Measurements from ENCODE around the gene FHIT. TPM values are rescaled to one million over a fixed set of nuclear protein-coding genes. Genes with fewer than 3 reads are reported as not detected.
"Not testable (repeated sequence)": the region's sequence is repeated elsewhere in the genome, so short reads cannot be mapped to it uniquely, and the experiment has no call there.

Gene FHIT
- total RNA-seq, 4 donors from 2014 or later, result 3.2 to 10.9 (median 6.4) TPM

DNA sequence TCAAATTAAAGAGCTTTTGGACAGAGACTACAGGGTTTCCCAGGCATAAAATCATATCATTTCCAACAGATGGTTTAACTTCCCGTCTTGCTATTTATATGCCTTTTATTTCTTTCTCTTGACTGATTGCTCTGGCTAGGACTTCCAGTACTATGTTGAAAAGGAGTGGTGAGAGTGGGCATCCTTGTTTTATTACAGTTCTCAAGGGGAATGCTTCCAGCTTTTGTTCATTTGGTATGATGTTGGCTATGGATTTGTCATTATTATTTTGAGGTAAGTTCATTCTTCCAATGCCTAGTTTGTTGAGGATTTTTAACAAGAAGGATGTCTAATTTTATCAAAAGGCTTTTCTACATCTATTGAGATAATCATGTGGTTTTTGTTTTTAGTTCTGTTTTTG, 1304.9 kb downstream of the FHIT start:
- ATAC-seq (ENCODE audit: low FRiP score) (no peak), DNase-seq (ENCODE audit: low spot score) (no peak)
- TF ChIP-seq, protein P1, sequence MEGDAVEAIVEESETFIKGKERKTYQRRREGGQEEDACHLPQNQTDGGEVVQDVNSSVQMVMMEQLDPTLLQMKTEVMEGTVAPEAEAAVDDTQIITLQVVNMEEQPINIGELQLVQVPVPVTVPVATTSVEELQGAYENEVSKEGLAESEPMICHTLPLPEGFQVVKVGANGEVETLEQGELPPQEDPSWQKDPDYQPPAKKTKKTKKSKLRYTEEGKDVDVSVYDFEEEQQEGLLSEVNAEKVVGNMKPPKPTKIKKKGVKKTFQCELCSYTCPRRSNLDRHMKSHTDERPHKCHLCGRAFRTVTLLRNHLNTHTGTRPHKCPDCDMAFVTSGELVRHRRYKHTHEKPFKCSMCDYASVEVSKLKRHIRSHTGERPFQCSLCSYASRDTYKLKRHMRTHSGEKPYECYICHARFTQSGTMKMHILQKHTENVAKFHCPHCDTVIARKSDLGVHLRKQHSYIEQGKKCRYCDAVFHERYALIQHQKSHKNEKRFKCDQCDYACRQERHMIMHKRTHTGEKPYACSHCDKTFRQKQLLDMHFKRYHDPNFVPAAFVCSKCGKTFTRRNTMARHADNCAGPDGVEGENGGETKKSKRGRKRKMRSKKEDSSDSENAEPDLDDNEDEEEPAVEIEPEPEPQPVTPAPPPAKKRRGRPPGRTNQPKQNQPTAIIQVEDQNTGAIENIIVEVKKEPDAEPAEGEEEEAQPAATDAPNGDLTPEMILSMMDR (IDR thresholded peaks at IDR 0.05), result no peak

DNA sequence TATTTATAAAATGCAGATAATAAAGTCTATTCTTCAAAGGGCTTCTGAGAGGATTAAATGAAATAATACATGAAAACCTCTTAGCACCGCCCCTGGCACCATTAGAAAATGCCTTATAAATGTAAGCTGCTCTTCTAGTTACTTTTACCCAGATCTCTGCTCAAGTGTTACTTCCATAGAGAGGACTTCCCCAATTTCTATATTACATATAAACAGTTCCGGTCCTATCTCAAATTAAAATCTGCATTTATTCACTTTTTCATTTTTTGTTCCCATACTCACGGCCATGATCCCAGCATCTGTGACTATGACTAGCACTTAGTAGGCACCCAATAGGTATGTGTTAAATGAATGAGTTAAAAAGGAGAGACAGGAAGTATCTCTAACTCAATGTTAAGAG, 1310.5 kb downstream of the FHIT start:
- TF ChIP-seq, protein P1 (IDR thresholded peaks at IDR 0.05), result no peak
- ATAC-seq (ENCODE audit: low FRiP score) (no peak), DNase-seq (ENCODE audit: low spot score) (no peak)

DNA sequence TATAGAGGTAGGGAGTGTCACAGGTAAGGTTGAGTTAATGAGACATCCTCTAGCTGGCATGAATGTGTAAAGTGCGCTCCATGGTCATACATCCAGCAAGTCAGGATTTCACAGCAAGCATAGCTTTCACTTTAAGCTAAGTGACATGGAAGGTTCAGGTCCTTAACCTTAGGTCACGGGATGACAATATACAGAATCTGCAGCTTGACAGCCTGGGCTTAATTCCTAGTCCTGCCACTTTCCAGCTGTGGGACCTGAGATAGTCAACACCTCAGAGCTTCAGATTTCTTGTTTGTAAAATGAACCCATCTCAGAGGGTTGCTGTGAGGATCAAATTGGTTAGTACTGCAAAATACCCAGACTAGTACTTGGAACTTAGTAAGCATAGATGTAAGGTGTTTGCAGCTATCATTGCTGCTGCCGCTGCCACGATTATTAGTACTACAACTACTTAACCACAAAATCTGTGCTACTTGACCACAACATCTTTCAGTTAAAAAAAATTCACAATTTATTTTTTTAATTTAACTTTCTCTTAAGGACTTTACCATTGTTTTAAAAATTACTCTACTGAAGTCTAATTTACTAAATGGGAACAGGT, 1311.3 kb downstream of the FHIT start:
- ATAC-seq (ENCODE audit: low FRiP score), result no peak
- TF ChIP-seq, protein P1 (IDR thresholded peaks at IDR 0.05), result no peak
- DNase-seq (ENCODE audit: low spot score), result no peak

DNA sequence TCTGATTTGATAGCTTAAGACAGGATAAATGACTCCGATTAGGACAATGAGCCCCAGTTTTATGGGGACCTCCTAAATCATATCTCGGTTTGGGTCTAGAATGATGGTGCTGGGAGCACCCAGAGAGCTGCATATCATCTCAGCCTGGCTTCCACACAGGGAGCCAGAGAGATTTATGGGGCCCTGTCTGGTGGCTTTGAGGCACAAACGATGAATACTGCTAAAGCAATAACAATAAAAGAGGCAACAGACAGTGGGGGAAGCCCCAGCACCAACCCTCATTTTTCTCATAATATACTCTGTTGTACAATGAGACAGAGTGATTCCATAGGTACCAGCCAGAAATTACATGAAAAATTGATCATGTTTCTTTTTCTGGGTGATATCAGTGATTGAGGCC, 1312.4 kb downstream of the FHIT start:
- TF ChIP-seq, protein P1 (IDR thresholded peaks at IDR 0.05), result no peak
- no peak for DNase-seq (ENCODE audit: low spot score)

DNA sequence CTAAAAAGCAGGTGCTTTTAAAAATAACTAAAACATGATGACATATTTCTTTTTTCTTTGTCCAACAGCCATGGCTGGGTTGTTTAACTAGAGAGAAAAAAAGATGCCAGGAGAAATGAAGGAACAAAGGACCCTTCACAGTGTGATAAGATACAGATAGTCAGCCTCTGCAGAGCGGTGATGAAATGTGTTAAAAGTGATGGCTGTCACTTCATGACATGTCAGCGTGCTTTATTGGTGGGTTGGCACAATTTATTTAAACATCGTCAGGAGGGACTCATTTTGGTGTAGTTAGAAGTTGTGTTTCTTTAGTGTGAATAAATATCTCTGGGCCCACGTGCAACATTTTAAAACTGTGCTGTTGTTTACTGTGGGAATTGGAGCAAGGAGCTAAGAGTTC, 1314.1 kb downstream of the FHIT start:
- DNase-seq (ENCODE audit: low spot score), result no peak
- TF ChIP-seq, protein P1 (IDR thresholded peaks at IDR 0.05), result no peak
- no peak for ATAC-seq (ENCODE audit: low FRiP score)

More for the DNA sequence above, 1312.4 kb downstream of the FHIT start:
- ATAC-seq (ENCODE audit: low FRiP score), result no peak

DNA sequence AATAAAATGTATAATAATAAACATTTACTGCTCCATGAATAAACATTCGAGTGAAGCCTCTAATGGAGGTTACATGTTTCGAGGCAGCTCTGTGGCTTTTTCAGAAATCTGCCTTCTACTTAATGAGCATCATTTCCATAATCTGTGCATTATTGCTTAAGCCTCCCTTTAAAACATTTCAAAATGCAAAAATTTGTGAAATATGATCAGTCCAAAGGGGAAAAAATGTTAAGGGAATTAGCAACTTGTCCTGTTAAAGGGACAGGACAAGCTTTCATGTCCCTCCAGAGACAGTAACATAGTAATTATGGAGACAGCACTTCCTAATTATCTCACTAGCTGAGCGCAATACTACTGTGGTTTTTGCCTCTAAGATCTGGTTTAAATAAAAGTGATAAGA, 1314.8 kb downstream of the FHIT start:
- TF ChIP-seq, protein P1 (IDR thresholded peaks at IDR 0.05), result no peak
- DNase-seq (ENCODE audit: low spot score), result no peak
- ATAC-seq (ENCODE audit: low FRiP score), result no peak

DNA sequence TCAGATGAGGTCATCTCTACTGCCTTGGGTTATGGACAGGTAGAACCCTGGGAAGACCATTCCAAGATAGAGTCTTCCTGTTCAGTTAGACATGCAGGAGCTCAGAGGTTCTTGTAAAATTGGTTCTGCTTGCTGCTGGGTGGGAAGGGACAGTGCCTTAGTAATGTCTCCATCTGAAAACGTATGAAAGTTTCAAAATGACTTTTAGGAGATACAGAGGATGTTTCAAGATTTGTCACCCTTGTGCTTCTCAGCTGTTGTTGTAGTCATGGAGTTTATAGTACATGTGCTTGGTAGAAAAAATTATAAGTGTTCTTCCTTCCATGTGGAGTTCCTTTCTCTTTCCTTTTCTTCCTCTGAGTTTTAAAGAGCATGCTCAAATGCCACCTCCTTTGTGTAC, 1316.2 kb downstream of the FHIT start:
- TF ChIP-seq, protein P1 (IDR thresholded peaks at IDR 0.05), result no peak
- DNase-seq (ENCODE audit: low spot score), result no peak
- no peak for ATAC-seq (ENCODE audit: low FRiP score)

DNA sequence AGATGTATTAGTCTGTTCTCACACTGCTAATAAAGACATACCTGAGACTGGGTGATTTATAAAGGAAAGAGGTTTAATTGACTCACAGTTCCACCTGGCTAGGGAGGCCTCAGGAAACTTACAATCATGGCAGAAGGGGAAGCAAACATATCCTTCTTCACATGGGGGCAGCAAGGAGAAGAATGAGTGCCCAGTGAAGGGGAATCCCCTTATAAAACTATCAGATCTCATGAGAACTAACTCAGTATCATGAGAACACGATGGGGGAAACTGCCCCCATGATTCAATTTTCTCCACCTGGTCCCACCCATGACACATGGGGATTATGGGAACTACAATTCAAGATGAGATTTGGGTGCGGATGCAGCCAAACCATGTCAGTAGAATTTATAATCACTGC, 1316.7 kb downstream of the FHIT start:
- ATAC-seq (ENCODE audit: low FRiP score), result not testable (repeated sequence)

More for the DNA sequence above, 1316.7 kb downstream of the FHIT start:
- not testable (repeated sequence) for DNase-seq (ENCODE audit: low spot score)

Data from omental fat pad (tissue), 4 donors.